ENCODE data around the gene IFITM1. TPM values are rescaled to one million over a fixed set of nuclear protein-coding genes. Genes with fewer than 3 reads are reported as not detected.
"Not testable (repeated sequence)": the region's sequence is repeated elsewhere in the genome, so short reads cannot be mapped to it uniquely, and the experiment has no call there.

Gene IFITM1
- total RNA-seq, 1 experiment from 2014 or later = 3.2 TPM

GRCh38 chr11:286977-287820 is 26.6 kb upstream of the IFITM1 start:
- peak overlapping the region; percentile 51 for H3K4me3 ChIP-seq (ENCODE audit: low read depth, low read length)
- BruUV-seq (replicated peaks); H3K36me3 ChIP-seq (ENCODE audit: control insufficient read depth, insufficient read depth, low read length); H3K36me3 Mint-ChIP-seq (ENCODE audit: insufficient read depth, unreplicated experiment); H3K27me3 ChIP-seq (replicated peaks; ENCODE audit: control insufficient read depth, insufficient read depth, low read length); H3K4me1 Mint-ChIP-seq (ENCODE audit: low read depth, unreplicated experiment); intact Hi-C loops (cut with micrococcal nuclease; ENCODE audit: unreplicated experiment); H3K9me3 Mint-ChIP-seq (ENCODE audit: unreplicated experiment); H3K27me3 Mint-ChIP-seq (ENCODE audit: insufficient read depth, unreplicated experiment); H3K4me1 ChIP-seq; H3K9me3 ChIP-seq: not testable (repeated sequence)
- peak; percentile 41 to 79 for DNase-seq
- Mint-ChIP-seq H3K27ac (ENCODE audit: unreplicated experiment) (peak overlapping the region; percentile 93), H3K4me3 (ENCODE audit: unreplicated experiment) (peak overlapping the region; percentile 98)
- ChIA-PET POLR2A (interaction anchor here (0.8 to 1.3 kb wide), 2 partner anchors 80 to 219 kb away, joined by 3 read pairs; partner anchors contain the start of genes BET1L and RIC8A), CTCF (interaction anchor here (0.6 to 1.1 kb wide), 3 partner anchors 69 to 164 kb away, joined by 3 to 7 read pairs (median 5); no protein-coding TSS in a partner anchor)

DNA sequence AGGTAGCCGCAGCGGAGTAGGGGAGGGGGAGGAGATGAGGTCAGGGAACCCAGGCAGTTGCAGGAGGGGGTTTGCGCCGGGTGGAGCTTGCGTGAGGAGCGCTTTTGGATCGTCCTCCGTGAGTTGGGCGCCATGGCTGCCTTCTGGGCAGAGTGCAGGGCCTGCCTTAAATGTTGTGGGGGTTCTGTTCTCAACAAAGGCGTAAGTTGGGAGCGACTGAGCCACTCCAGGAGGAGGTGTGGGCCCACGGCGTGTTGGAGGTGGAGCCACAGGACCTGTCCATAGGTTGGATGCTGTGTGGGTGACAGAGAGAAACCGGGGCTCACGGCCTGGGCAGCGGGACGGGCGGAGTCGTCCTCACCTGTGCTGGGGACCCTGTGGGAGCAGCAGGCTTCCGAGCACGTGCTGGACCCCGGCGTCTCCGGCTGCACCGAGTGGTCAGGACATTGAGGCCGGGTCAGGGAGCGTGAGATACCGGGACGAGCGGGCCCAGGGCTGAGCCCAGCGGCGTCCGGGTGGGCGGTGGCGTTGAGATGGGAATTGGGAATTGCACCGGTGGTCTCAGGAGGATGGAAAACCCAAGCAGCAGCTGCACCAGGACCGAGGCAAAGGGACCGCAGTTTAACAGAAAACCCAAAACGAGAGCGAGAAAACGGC is 25.9 kb upstream of the IFITM1 start:
- intact Hi-C loops (cut with micrococcal nuclease; ENCODE audit: unreplicated experiment) = no loop called here
- TF ChIP-seq, protein P1, sequence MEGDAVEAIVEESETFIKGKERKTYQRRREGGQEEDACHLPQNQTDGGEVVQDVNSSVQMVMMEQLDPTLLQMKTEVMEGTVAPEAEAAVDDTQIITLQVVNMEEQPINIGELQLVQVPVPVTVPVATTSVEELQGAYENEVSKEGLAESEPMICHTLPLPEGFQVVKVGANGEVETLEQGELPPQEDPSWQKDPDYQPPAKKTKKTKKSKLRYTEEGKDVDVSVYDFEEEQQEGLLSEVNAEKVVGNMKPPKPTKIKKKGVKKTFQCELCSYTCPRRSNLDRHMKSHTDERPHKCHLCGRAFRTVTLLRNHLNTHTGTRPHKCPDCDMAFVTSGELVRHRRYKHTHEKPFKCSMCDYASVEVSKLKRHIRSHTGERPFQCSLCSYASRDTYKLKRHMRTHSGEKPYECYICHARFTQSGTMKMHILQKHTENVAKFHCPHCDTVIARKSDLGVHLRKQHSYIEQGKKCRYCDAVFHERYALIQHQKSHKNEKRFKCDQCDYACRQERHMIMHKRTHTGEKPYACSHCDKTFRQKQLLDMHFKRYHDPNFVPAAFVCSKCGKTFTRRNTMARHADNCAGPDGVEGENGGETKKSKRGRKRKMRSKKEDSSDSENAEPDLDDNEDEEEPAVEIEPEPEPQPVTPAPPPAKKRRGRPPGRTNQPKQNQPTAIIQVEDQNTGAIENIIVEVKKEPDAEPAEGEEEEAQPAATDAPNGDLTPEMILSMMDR (IDR thresholded peaks at IDR 0.05; ENCODE audit: insufficient read depth in 1 of 2, low read depth in 1 of 2, low read length in 1 of 2, severe bottlenecking in 1 of 2, unreplicated experiment in 1 of 2) = no peak
- Mint-ChIP-seq H3K27me3 (ENCODE audit: insufficient read depth, unreplicated experiment) (peaks cover 1% of the 10 kb centered on the region), H3K36me3 (ENCODE audit: insufficient read depth, unreplicated experiment) (peaks cover 17% of the 10 kb centered on the region), H3K4me1 (ENCODE audit: low read depth, unreplicated experiment) (peaks cover 7% of the 10 kb centered on the region), H3K27ac (ENCODE audit: unreplicated experiment) (peak overlapping the region; percentile 93), H3K9me3 (ENCODE audit: unreplicated experiment) (no peaks in the 10 kb centered on the region), H3K4me3 (ENCODE audit: unreplicated experiment) (peak overlapping the region; percentile 98)
- BruUV-seq (replicated peaks) = TSS peak; percentile 79
- Histone ChIP-seq H3K36me3 (ENCODE audit: control insufficient read depth, insufficient read depth, low read length) (no peaks in the 10 kb centered on the region), H3K27me3 (replicated peaks; ENCODE audit: control insufficient read depth, insufficient read depth, low read length) (no peaks in the 10 kb centered on the region), H3K4me3 (ENCODE audit: low read depth, low read length) (peak overlapping the region; percentile 51), H3K4me1 (peaks cover 7% of the 10 kb centered on the region), H3K9me3 (no peaks in the 10 kb centered on the region)
- ChIA-PET POLR2A (interaction anchor here (0.8 to 1.3 kb wide), 2 partner anchors 81 to 219 kb away, joined by 3 read pairs; partner anchors contain the start of genes BET1L and RIC8A), CTCF (interaction anchor here (0.9 to 1.1 kb wide), 2 partner anchors 160 to 163 kb away, joined by 3 to 7 read pairs; no protein-coding TSS in a partner anchor)
- DNase-seq = peak; percentile 40 to 51

GRCh38 chr11:288478-289397 is 25.1 kb upstream of the IFITM1 start, which contains the start of gene PGGHG:
PGGHG (plus strand) TSS chr11:289126; CDS start chr11:289817, 691 bp downstream.
- CTCF ChIA-PET = interaction anchor here (0.9 kb wide), 1 partner anchor 160 kb away, joined by 3 read pairs; no protein-coding TSS in a partner anchor
- DNase-seq = peak; percentile 74 to 84

More at GRCh38 chr11:288478-289397, 25.1 kb upstream of the IFITM1 start, which contains the start of gene PGGHG:
- H3K9me3 ChIP-seq = no peaks in the 10 kb centered on the region
- TF ChIP-seq, protein P1 (IDR thresholded peaks at IDR 0.05; ENCODE audit: insufficient read depth in 1 of 2, low read depth in 1 of 2, low read length in 1 of 2, severe bottlenecking in 1 of 2, unreplicated experiment in 1 of 2) = no peak
- H3K4me3 Mint-ChIP-seq (ENCODE audit: unreplicated experiment) = peak within 1 kb of the TSS; percentile 98
- peaks cover 7% of the 10 kb centered on the region for H3K4me1 Mint-ChIP-seq (ENCODE audit: low read depth, unreplicated experiment)
- peaks cover 7% of the 10 kb centered on the region for H3K4me1 ChIP-seq
- no peaks in the 10 kb centered on the region for H3K27me3 ChIP-seq (replicated peaks; ENCODE audit: control insufficient read depth, insufficient read depth, low read length)
- POLR2A ChIA-PET = interaction anchor here (1.3 kb wide), 1 partner anchor 82 kb away, joined by 3 read pairs; the partner anchor contains the start of genes BET1L and RIC8A
- H3K36me3 Mint-ChIP-seq (ENCODE audit: insufficient read depth, unreplicated experiment) = peaks cover 21% of the 10 kb centered on the region
- H3K4me3 ChIP-seq (ENCODE audit: low read depth, low read length) = peak within 1 kb of the TSS; percentile 51
- no peaks in the 10 kb centered on the region for H3K9me3 Mint-ChIP-seq (ENCODE audit: unreplicated experiment)
- BruUV-seq (replicated peaks) = no TSS peak
- H3K27ac Mint-ChIP-seq (ENCODE audit: unreplicated experiment) = peak within 1 kb of the TSS; percentile 93
- no peaks in the 10 kb centered on the region for H3K36me3 ChIP-seq (ENCODE audit: control insufficient read depth, insufficient read depth, low read length)
- H3K27me3 Mint-ChIP-seq (ENCODE audit: insufficient read depth, unreplicated experiment) = no peaks in the 10 kb centered on the region
- intact Hi-C loops (cut with micrococcal nuclease; ENCODE audit: unreplicated experiment) = no loop called here

Measured in Caco-2 (cell line).